ENCODE measurements around the gene SLC11A2.

DNA sequence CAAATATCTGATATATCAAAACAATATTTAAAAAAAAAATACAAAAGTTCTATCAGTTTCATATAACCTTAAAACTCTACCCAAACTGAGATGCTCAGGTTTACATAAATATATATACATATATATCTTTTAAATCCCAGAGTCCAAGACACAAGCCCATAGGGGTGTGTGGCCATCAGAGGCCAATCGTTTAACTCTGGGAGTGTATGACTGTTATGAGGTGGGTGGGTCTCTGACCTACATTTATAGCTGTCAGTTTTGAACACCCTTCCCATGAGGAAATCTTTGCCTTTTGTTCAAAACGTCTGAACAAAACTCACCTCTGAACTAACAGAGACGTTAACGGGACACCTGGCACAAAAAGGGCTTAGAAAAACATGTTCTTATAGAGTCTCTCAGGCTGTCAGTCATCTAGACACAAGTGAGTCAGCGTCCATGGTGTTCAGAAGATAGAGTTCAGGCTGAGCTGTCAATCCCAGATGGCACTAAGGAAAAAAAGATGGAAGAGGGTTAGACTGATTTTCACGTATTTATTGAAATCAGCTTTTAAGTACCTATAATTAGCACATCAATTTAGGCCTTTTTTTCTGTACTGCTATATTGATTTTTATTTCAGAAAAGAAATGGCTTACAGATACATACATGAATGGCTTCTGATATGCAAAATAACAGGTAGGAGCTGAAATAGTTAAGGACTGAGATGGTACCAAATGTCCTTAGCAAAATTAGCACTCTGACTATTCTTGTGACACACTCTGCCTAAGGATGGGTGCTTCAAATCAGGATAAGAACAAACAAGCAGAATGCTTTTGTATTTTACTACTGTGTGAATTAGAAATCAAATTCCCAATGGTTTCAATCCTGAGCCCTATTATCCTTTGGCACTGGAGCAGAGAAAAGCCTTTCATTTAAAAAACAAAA is 44.6 kb downstream of the SLC11A2 start:
- TF ChIP-seq EZH2 (IDR thresholded peaks at IDR 0.05; ENCODE audit: insufficient read depth, poor library complexity, severe bottlenecking) (no peak), EZH2phosphoT487 (IDR thresholded peaks at IDR 0.05; ENCODE audit: insufficient read depth, low read depth) (no peak)
